Activated CD8-positive, alpha-beta memory T cell treated with anti-CD3 and anti-CD28 coated beads for 24 hours (primary cell): ENCODE measurements around the gene PCP4.

ENCODE experiments used
- DNase-seq: peaks from one replicate; pipeline ENCODE4 v3.0.0-alpha.2; 2020

The PCP4 gene

GRCh38 chr21:39924577-39925308 is 57.5 kb downstream of the PCP4 start:
- no peak for DNase-seq

- no peak for DNase-seq
These were observed 60.2 kb downstream of the PCP4 start for GRCh38 chr21:39927304-39927886.

GRCh38 chr21:39932335-39932734 is 65.1 kb downstream of the PCP4 start:
- no peak for DNase-seq

GRCh38 chr21:39934895-39935294 is 67.7 kb downstream of the PCP4 start:
- no peak for DNase-seq

GRCh38 chr21:39935716-39936115 is 68.5 kb downstream of the PCP4 start:
- no peak for DNase-seq

GRCh38 chr21:39938086-39938625 is 70.9 kb downstream of the PCP4 start:
- DNase-seq, result no peak

GRCh38 chr21:39946199-39946598 is 79.0 kb downstream of the PCP4 start:
- no peak for DNase-seq

GRCh38 chr21:39947031-39947430 is 79.8 kb downstream of the PCP4 start:
- DNase-seq, result no peak

GRCh38 chr21:39951183-39952101 is 84.2 kb downstream of the PCP4 start:
- DNase-seq, result no peak

GRCh38 chr21:39952265-39952664 is 85.0 kb downstream of the PCP4 start:
- no peak for DNase-seq

GRCh38 chr21:39954570-39954969 is 87.3 kb downstream of the PCP4 start:
- DNase-seq, result no peak

GRCh38 chr21:39955326-39955725 is 88.1 kb downstream of the PCP4 start:
- no peak for DNase-seq

- no peak for DNase-seq
These were observed 89.3 kb downstream of the PCP4 start for GRCh38 chr21:39956586-39956985.

GRCh38 chr21:39958731-39959130 is 91.5 kb downstream of the PCP4 start:
- DNase-seq, result no peak

GRCh38 chr21:39961251-39961650 is 94.0 kb downstream of the PCP4 start:
- DNase-seq, result no peak

- no peak for DNase-seq
These were observed 97.8 kb downstream of the PCP4 start for GRCh38 chr21:39965026-39965425.

GRCh38 chr21:39966786-39967185 is 99.5 kb downstream of the PCP4 start:
- DNase-seq, result no peak

GRCh38 chr21:39968010-39968409 is 100.8 kb downstream of the PCP4 start:
- DNase-seq, result no peak

- DNase-seq, result no peak
These were observed 102.6 kb downstream of the PCP4 start for GRCh38 chr21:39969691-39970364.

GRCh38 chr21:39971956-39972355 is 104.7 kb downstream of the PCP4 start:
- no peak for DNase-seq

GRCh38 chr21:39972471-39972870 is 105.2 kb downstream of the PCP4 start:
- DNase-seq, result no peak

- no peak for DNase-seq
These were observed 105.9 kb downstream of the PCP4 start for GRCh38 chr21:39972976-39973770.
